GM19467 (cell line): ENCODE measurements around the gene GADD45B.
"Not testable (repeated sequence)": the region's sequence is repeated elsewhere in the genome, so short reads cannot be mapped to it uniquely, and the experiment has no call there.

Experiments used
- ATAC-seq: cut with Tn5 transposase; IDR thresholded peaks from one replicate; pipeline ENCODE4 v1.9.1; 2021; ENCODE audit warnings: mild to moderate bottlenecking, moderate library complexity; ENCODE audit not compliant: unreplicated experiment

Gene GADD45B

DNA sequence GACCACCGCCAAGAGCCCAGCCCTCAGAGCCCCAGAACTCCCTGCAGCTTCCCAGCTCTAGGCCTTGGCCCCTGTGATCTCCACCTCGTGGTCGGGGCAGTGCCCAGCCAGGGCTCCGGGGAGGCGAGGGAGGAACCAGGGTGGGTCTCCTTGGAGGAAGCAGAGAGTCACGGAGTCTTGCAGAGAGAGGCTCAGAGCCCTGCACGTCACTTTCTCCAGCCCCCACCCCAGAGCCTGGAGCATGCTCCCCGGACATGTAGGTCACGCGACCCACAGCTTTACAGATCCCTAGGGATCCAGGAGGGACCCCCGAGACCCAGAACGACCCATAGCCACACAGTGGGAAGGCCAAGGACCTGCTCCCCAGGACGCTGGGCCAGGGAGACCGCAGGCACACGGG, 11.9 kb downstream of the GADD45B start:
- no peak for ATAC-seq

DNA sequence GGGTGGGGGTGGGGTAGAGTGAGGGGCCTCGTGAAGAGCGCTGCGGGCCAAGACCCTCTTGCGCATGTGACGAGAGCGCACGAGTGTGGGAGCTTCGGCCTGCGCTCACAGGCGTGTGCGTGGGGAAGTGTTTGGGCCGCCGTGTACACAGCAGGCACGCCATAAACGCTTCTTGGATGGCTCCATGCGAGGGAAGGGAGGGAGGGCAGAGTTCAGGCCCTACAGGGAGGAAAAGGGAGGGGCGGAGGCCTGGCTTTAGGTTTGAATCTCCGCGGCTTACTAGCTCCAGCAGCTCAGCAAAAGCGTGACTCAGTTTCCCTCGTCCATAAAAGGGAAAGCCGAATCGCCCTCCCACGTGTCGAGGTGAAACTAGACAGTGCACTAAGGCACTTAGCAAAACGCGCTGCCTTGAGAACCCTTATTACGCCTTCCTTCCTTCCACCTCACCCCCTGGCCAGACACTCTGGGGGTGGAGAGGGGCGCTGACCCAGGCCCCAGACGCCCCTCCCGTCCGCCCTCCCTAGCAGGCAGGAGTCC, 12.5 kb downstream of the GADD45B start:
- no peak for ATAC-seq

DNA sequence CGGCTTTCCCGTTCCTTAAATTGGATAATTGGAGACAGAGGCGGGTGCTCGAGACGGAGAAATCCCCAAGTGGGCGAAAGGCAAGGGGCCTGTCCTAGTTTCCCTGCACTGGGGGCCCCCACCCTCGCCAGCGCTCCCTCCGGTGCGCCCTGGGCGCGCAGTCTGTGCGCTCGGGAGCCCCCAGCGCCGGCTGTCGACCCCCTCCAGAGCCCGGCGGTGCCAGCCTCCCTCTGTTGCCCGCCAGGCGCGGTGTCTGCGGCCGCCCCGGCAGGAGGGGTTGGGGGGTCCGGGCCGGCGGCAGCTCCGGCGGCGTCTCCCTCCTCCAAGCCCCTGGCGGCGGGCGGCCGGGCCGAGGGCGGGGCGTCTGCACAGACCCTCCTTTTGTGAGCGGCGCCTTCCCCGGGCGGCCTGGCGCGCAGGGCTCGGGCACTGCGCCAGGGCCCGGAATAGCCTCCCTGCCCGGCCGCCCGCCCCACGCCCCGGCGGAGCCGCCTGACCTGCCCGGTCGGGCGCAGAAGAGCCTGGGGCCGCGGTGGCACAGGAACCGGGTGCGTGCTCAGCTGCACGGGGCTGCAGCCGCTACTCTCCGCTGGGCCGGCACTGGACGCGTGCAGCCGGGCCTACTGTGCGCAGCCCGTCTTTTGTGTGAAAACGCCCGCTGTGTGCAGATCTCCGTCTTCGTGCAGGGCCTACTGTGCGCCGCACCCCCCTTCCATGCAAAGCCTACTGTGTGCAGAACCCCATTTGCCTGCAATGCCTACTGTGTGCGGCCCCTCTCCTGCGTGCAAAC, 13.2 kb downstream of the GADD45B start:
- no peak for ATAC-seq

DNA sequence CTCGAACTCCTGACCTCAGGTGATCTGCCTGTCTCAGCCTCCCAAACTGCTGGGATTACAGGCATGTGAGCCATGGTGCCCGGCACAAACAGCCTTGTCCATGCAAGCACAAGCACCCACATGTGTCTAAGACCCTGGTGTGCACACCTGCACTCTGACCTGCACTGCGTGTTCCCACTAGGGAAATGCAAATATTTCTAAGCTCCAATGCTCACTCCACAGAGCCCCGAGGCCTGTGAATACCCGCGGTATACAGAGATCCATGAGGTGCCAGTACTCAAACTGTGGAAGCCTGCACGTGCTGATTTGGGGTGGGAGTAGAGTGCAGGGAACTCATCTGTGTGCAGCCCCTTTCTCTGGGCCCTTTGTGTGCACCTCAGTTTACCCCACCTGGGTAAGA, 14.7 kb downstream of the GADD45B start:
- ATAC-seq, result no peak

DNA sequence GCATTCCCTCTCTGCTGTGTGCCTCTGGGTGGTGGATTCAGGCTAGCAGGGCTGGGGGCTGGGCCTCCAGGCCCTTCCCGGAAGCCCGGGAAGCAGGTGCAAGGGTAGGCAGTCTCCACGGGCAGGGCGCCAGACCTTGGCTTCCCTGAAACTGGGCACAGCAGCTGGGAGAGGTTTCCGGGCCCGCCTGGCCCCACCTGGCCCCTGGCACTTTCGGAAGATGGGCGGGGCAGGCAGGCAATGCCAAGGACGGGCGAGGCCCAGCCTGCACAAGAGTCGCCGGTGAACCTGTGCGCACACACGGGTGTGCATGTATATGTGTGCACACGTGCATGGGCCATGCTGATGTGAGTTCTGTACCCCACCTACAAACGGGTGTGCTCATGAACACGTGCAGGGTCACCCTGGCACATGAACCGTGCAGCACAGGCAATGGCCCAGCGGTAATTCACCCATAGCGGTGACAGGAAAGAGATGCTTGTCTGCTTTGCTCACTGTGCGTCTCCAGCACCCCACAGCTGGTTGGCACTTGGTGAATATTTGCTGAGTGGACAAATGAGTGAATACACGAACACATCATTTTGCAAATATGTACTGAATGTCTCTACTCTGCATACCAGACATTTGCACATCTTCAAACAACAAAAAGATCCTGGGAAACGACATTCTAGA, 15.3 kb downstream of the GADD45B start:
- ATAC-seq, result no peak

DNA sequence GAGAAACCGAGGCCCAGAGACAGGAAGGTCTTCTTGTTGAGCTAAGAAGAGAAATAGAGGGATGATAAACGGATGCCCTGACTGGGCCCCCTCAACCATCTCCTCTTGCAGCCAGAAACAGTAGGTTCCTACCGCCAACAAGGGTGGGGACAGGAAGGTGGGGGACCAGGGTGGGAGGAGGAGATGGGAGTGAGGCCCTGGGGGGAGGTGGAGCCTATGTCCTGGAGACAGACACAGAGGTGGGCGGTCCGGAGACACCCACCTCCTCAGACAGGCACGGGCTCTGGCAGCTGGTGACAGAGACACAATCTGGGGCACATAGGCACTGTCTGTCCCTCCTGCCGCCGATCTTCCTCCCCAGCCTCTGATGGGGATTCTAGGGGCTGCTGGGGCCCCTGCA, 16.9 kb downstream of the GADD45B start:
- ATAC-seq, result no peak

DNA sequence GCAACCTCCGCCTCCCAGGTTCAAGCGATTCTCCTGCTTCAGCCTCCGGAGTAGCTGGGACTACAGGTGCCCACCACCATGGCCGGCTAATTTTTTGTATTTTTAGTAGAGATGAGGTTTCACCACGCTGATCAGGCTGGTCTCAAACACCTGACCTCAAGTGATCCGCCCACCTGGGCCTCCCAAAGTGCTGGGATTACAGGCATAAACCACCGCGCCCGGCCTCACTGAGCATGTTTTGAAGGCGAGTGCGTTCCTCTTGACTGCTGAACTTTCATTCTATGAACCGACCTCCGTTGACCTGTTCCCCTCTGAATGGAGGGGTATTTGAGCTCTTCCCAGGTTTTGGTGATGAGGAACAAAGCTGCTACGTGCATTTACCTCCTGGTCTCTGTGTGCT, 17.5 kb downstream of the GADD45B start:
- not testable (repeated sequence) for ATAC-seq

DNA sequence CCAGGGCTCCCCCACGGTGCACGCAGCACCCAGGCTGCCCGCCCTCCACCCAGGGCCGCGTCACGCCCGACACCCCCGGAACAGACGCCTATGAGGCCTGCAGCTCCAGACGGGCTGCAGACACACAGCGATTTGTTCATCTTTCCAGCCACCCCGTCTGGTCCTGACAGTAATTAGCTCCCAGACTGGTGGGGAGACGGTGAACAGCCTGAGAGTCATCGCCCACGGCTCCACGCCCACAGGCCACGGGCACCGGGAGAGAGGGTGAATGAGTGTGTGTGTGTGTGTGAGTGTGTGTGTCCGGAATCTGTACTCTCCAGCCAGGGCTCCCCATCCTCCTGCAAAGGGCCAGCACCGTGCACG, 18.1 kb downstream of the GADD45B start:
- no peak for ATAC-seq

DNA sequence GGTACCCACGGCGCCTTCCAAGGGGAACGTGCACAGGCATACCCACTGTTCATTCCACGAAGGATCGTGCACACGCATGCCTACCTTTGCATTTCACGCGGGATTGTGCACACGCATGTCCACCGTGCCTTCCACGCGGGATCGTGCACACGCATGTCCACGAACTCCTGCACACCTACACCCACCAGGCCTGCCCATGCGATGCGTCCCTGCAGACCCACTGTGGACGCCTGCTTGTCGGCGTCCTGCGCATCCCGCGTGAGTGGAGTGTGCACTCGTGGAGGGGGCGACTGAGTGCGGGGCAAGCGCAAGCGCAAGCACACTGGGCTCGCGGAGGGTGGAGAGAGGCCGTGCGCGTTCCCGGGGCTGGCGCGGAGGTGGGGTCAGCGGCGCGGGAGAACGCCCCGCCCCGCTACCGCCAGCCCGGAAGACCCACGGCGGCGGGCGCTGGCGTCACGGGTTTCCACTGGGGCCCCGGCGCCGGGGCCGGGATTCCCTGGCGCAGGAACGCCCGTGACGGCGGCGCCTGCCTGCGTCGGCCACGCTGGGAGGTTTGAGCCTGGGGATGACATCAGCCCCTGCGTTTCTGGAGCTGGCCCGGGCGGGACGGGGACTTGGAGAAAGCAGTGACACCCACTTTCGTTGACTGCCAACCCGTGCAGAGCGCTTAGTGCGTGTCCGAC, 18.7 kb downstream of the GADD45B start:
- ATAC-seq, result no peak

DNA sequence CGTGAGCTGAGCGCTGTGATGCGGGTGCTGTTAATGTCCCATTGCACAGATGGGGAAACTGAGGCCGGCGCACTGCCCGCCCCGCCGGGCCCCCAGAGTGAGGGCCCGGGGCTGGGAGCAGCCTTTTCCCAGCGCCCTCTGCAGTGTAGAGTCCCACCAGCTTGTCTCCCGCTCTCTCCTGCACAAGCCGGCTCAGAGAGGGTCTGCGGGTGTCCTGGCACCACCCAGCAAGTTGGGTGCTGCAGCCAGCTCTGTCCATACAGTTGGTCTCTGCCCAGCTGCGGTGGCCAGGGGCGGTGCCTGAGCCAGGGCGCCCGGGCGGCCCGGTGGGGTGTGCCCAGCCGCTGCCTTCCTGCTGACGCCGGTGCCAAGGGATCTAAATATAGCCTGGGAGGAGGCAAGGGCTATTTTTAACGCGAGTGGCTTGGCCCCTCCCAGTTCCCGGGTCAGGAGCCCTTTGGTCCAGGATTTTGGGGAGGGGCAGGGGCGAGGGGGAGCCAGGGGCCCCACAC, 19.3 kb downstream of the GADD45B start:
- ATAC-seq, result no peak

DNA sequence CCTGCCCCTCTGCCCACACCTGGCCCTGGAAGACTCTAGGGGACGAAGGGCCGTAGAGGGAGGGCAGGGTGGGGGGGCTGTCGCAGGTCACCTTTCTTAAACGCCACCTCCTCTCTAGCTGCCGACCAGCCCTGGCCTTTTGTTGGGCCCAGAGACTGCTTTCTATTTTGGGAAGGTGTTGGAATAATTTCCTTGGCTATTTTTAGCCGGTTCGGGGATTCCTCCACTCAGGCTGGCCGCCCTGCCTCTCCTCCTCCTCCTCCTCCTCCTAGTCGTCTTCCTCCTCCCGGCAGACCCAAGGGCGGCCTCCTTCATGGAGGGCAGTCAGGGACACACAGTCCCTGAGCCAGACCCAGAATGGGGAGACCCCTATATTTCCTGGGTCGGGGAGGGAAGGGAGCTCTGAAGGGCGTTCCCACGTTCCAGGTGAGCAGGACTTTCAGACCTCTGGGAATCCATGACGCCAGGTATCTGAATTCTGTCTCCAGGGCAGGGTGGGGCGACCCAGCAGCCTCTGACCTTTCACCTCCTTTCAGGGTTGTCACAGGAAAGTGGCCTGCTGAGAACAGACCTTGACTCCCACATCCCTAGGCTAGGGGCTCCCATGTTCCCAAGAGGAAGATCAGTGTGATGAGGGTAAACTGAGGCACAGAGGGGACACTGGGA, 19.9 kb downstream of the GADD45B start:
- no peak for ATAC-seq

DNA sequence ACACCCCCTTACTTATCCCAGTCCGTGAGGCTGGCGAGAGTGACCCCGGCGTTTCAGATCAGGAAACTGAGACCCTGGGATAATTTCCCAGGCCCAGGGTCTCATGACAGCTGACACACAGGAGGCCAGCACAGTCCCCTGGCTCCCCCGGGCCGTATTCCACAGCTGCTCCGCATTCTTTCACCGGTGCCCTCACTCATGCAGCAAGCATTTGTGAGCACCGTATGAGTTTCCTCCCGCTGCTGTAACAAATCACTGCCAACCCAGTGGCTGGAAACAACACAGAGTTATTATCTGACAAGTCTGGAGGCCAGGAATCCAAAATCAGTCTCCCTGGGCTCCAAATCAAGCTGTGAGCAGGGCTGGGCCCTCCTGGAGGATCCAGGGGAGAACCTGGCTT, 21.3 kb downstream of the GADD45B start:
- ATAC-seq, result no peak

DNA sequence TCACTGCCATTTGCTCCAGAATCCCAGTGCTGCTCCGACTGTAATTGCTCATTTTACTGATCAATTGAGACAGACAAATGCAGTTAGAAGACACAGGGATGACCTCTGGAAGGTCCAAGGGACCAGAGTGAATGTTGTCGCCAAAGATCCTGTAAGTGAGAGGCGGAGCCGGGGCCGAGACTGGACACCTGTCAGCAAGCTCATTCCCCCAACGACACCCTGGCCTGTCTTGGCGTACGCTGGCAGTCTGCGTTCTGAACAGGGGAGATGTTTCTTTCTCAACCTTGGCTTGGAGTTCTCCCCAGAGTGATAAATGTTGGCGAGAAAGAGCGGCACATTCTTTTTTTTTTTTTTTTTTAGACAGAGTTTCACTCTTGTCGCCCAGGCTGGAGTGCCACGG, 24.2 kb downstream of the GADD45B start:
- ATAC-seq, result no peak

DNA sequence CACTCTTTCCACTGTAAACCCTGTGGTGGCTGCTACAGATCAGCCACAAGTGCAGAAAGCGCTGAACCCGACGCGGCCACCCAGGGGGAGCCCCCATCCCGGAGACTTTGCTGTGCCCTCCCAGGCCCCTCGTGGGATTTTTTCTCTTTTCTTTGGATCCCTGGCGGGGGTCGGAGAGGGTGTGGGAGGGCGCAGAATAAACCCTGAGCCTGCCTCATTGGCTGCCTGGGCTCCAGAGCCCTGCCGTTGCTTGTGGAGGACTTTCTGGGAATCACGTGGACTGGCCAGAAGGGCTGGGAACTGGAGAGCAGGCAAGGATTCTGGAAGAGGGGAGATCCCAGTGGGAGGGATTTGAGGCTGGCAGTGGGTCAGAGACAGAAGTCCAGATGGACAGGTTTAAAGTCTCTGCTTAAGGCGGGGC, 24.9 kb downstream of the GADD45B start:
- ATAC-seq, result no peak

DNA sequence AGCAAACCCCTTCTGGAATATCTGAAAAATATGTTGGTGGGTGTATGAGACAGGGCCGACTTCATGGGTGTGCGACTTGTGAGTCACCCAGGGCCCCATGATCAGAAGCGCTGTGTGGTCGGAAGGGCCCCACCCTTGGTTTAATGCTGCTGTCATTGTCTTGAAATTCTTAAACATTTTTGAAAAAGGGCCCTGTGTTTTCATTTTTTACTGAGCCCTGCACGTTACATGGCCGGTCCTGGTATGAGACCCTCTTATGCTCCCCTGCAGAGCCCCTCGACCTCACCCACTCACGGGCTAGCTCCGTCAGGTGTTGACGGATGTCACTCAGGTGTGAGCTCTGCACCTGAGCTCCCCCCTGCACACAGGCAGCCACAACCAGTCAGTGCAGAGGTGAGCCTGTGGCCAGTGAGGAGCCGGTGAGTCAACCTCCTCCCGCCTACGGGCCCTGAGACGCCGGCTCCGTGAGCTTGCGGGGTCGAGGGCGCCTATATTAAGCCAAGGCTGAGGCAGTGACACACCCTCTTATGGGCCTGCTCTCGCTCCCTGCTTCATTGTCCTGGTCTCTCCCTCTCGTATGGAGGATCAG, 27.7 kb downstream of the GADD45B start:
- no peak for ATAC-seq

DNA sequence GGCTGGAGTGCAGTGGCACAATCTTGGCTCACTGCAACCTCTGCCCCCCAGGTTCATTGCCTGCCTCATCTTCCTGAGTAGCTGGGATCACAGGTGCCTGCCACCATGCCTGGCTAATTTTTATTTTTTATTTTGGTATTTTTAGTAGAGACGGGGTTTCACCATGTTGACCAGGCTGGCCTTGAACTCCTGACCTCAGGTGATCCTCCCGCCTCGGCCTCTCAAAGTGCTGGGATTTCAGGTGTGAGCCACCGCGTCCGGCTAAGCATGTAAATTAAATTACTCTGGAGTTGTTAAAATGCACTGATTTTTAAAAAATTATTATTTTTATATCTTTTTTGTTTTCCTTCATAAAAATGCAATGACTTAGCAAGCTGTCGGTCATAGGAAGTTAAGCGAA, 30.7 kb downstream of the GADD45B start:
- not testable (repeated sequence) for ATAC-seq

DNA sequence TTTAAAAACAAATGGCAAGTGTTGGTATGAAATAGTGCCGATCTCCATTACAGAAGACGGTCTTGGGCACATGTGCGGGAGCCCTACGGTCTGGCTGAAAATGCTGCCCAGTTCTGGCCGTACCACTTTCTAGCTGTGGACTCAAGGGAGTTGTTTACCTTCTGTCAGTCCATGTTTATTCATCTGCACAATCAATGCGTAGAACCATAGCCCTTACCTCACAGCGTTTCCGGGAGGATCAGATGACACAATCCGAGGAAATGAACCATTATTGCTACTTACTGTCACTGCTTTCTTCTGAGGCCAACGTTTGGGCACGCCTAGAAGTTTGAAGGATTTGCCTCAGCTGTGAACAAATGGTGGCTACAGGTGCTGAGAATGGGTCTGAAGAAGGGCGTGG, 31.2 kb downstream of the GADD45B start:
- ATAC-seq, result no peak

DNA sequence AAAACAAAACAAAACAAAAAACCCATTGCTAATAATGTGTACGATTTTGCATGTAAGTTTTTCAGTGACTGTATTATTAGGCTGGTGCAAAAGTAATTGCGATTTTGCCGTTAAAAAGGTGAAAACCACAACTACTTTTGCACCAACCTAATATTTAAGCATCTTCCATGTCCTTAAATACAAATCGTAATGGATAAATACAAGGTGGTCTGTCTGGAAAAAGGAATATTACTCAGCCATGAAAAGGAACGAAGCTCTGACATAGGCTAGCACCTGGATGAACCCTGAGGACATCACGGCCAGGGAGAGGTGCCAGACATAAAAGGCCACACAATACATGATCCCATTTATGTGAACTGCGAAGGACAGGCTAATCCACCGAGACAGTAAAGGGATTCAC, 33.2 kb downstream of the GADD45B start:
- no peak for ATAC-seq

DNA sequence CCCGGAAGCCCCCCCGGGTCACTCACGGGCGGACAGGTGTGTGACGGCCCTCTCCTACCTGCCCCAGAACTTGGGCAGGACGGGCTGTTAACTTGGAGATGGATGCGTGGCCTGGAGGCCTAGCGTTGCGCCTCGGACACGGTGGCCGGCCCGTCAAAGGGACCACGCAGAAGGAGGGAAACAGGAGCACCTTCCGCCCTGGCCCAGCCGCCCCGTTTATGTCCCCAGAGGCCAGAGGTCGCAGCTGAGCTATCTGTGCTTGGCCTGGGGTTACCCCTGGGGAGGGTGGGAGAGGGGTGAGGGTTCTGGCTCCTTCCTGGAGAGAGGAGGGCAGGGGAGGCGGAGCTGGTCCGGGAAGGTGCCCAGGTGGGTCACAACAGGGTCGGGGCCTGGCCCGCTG, 35.6 kb downstream of the GADD45B start:
- no peak for ATAC-seq

DNA sequence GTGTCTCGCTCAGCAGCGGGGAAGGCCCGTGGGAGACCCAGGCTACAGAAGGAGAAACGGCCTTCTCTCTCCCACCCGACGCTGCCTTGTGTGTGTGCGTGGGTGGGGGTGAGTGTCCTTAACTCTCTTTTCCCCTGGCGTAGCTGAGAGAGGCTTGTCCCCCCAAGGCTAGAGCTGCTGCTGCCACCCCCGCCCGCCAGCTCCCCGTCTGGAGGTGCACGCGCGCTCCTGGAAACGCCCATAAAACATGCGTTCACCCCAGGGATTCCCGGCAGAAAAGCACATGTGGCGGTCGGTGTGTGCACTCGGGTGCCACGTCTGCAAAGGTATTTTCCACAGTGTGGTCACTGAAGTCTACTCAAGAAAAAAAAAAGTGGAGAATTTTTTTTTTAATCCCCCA, 36.1 kb downstream of the GADD45B start:
- no peak for ATAC-seq
